Right lobe of liver (tissue), 4 donors: Measurements from ENCODE around the gene C2orf49.

Experiments used
- POLR2A ChIP-seq: fragments of 450-650 bp; IDR thresholded peaks from one replicate; pipeline ENCODE4 v1.6.1; 2017; ENCODE audit warnings: antibody characterized with exemption, mild to moderate bottlenecking
- TF ChIP-seq, protein P1 (sequence below), 4 donors: fragments of 200-600 bp in 3 of 4; fragments of 450-650 bp in 1 of 4; IDR thresholded peaks; one replicate each; pipeline versions ENCODE4 v1.5.1 to v1.8.0; 2016 to 2022; ENCODE audit warnings: antibody characterized with exemption in 4 of 4, mild to moderate bottlenecking in 2 of 4
- donor health status: DM: no; HTN: no; CAD: no.
- donor health status: DM: no; HTN: no; CAD: no.
- donor health status: DM: no; HTN: yes; CAD: no.

DNA sequence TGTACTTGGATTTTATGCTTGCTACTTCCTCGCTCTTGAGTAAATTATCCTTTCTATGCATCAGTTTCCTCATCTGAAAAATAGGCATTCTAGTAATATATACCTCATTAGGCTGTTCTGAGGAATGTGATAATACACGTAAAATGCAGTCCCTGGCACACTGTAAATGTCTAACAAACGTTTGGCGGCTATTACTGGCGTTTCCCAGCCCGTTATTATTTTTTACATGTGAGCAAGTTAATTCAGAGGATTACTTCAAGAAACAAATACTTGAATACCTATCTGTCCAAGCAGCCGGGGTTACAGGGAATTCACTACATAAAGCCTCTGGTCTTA, 586 bp upstream of the C2orf49 start:
- TF ChIP-seq, protein P1, sequence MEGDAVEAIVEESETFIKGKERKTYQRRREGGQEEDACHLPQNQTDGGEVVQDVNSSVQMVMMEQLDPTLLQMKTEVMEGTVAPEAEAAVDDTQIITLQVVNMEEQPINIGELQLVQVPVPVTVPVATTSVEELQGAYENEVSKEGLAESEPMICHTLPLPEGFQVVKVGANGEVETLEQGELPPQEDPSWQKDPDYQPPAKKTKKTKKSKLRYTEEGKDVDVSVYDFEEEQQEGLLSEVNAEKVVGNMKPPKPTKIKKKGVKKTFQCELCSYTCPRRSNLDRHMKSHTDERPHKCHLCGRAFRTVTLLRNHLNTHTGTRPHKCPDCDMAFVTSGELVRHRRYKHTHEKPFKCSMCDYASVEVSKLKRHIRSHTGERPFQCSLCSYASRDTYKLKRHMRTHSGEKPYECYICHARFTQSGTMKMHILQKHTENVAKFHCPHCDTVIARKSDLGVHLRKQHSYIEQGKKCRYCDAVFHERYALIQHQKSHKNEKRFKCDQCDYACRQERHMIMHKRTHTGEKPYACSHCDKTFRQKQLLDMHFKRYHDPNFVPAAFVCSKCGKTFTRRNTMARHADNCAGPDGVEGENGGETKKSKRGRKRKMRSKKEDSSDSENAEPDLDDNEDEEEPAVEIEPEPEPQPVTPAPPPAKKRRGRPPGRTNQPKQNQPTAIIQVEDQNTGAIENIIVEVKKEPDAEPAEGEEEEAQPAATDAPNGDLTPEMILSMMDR (IDR thresholded peaks at IDR 0.05), result no peak
- TF ChIP-seq POLR2A, result no peak
